Anterior cingulate cortex (tissue), 58 donors: ENCODE data around the gene ASAP2.

Source experiments
- DNase-seq, 58 donors: peaks; one replicate each; lab custom pipeline; 2025; lab: John Stamatoyannopoulos, UW

The ASAP2 gene

DNA sequence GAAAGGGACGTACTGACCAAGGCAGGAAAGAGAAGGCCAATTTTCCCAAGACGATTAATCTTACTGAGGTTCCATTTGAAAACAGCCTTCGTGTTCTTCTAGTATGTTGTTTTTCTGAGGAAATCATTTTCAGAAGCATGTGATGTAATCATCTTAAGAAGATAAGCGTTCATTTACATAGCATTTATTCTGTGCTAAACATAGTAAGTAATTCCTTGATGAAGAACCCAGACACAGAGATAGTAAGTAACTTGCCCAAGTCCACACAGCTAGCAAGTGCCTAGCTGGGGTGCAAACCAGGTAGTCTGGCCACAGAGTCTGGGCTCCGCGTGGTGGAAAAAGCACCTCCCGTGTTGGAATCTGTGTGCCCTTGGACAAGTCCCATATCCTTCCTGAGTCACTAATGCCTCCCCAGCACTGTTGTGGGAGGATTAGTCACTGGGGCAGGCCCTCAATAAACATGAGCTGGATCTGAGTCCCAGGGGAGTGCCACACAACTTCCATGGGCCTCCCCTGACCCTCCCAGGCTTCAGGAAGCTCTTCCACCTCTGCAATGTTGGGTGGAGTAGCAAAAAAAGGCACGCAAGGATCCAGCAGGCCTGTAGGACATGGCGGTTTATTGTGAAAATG lies 26.9 kb upstream of the ASAP2 start:
- no peak for DNase-seq

GRCh38 chr2:9184361-9184760 lies 22.3 kb upstream of the ASAP2 start:
- DNase-seq = no peak

DNA sequence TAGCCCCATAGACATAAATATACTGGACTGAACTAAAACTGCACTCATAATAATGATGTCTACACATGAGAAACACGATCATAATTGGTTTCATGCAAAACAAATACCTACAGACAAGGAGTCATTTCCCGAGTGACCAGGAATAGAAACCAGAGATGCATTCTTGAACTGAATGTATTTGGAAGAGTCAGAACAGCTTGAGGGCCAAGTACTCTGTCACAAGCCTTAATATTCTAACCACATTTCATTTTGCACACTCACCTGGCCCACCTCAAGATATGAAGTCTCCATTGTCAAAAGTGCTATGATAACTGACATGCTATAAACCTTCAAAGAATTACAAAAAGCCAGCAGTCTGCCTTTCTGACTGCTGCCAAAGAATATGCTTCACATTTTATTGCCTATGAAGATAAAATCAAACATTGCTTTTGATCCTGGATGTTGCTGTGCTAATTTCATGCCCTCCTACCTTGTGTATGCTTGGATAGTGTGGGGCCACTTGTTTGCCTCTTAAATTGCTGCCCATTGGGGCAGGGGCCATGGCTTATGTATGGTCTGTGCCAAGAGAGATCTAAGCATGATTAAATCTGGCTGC lies 18.9 kb upstream of the ASAP2 start:
- no peak for DNase-seq

GRCh38 chr2:9188823-9189222 lies 17.8 kb upstream of the ASAP2 start:
- no peak for DNase-seq

- DNase-seq = no peak
These were observed 16.7 kb upstream of the ASAP2 start for GRCh38 chr2:9189901-9190300.

DNA sequence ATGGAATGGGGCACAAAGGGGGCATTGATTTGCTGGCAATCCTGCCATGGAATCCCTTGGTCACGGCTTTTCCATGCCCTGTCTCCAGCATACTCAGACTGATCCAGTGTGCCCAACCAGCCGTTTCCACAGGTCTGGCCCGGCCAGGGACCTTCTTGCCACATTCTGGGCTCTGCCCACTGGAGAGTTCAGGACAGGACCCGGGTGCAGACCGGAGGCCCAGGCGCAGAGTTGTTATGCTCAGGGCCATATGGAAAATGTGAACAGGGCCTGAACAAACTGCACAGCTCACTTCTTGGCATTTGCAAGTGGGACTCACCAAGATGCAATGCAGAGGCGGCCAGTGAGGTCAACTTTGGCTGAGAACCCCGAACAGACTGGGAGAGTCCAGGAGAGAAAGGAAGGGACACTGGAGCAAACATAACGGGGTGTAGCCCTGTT lies 15.6 kb upstream of the ASAP2 start:
- peak in 43 of 58 donors; percentile 9 to 76 (median 40) for DNase-seq

DNA sequence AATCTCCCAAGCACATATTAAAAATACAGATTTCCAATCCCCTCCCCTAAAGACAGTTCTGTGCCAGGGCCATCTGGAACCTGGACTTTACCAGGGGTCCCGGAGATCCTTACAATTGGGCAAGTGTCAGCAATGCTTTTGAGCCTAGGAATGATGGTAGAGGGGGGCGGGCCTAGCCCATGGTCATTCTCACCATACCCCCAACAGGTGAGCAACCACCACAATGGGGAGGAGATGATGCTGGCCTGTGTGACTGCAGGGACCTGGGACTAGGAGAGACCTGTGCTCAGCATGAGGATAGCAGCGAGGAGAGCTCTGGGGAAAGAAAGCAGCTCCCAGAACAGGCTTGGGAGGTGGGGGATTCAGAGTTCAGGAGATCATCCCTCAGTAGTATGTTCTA lies 13.9 kb upstream of the ASAP2 start:
- no peak for DNase-seq

DNA sequence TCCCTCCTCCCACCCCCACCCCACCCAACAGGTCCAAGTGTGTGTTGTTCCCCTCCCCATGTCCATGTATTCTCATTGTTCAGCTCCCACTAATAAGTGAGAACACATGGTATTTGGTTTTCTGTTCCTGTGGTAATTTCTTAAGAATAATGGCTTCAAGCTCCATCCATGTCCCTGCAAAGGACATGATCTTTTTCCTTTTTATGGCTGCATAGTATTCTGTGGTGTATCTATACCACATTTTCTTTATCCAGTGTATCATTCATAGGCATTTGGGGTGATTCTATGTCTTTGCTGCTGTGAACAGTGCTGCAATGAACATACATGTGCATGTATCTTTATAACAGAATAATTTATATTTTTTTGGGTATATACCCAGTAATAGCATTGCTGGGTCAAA lies 12.3 kb upstream of the ASAP2 start:
- DNase-seq = no peak

- DNase-seq = no peak
These were observed 10.0 kb upstream of the ASAP2 start for GRCh38 chr2:9196637-9197036.

DNA sequence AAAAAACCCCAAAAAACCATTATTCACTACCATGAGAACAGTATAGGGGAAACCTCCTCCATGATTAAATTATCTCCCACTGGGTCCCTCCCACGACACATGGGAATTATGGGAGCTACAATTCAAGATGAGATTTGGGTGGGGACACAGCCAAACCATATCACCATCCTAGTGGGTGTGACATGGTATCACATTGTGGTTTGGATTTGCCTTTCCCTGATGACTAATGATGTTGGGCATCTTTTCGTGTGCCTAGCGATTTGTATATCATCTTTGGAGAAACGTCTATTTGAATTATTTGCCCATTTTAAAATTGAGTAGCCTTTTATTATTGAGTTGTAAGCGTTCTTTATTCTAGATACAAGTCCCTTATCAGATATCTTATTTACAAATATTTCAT lies 8.7 kb upstream of the ASAP2 start:
- no peak for DNase-seq

GRCh38 chr2:9199716-9200632 lies 6.6 kb upstream of the ASAP2 start:
- no peak for DNase-seq

DNA sequence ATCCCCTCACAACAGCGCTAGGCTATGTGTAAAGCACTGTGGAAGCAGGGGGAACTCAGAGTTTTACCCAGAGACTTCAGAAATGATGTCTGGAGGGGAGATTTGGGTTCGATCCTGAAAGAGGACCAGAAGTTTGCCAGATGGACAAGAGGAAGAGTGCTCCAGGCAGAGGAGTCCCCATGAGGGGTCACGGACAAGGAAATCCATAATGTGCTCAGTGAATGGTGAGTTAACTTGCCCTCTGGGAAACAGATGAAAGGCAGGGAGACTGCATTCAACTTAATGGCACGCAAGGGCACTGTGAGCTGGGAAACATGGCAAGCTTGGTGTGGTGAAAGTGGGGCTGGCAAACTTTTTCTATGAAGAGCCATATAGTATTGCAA lies 6.0 kb upstream of the ASAP2 start:
- no peak for DNase-seq

GRCh38 chr2:9201185-9201891 lies 5.3 kb upstream of the ASAP2 start:
- no peak for DNase-seq

DNA sequence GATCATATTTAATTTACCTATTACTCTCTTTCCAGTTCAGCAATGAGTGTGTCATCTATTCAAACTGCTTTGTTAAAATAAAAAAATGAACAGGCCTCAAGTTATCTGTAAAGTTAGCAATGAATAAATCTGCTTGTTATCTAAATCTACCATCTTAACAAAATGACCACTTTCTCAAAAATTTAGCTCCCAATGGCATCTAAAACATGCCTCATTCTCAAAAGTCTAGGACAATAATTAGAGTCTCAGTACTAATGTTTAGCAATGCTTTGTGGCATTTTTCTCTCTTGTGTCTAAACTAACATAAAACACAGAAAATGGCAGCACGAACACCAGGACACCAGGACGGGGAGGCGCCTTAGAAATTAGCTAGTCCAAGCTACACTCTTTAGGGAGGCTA lies 3.6 kb upstream of the ASAP2 start:
- no peak for DNase-seq

GRCh38 chr2:9203876-9204275 lies 2.7 kb upstream of the ASAP2 start:
- no peak for DNase-seq

GRCh38 chr2:9204939-9205338 lies 1.7 kb upstream of the ASAP2 start:
- no peak for DNase-seq

DNA sequence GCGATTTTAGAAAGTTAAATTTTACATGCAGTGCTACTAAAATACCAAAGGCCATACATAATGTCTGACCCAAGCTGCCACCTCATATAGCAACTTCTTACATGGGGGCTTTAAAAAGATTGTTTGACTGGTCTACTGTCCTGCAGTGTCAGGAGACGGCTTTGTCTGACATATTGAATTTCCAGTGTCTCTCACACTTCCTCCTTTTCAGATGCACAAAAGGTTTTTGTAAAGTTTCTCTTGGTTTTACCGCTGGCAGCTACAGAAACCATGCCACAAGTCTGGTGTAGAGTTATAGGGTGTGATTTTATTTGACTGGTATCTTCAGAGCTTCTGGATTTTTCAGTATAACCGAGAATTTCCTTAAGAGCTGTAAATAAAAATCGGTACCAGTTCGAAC lies 1.1 kb upstream of the ASAP2 start:
- DNase-seq = no peak

DNA sequence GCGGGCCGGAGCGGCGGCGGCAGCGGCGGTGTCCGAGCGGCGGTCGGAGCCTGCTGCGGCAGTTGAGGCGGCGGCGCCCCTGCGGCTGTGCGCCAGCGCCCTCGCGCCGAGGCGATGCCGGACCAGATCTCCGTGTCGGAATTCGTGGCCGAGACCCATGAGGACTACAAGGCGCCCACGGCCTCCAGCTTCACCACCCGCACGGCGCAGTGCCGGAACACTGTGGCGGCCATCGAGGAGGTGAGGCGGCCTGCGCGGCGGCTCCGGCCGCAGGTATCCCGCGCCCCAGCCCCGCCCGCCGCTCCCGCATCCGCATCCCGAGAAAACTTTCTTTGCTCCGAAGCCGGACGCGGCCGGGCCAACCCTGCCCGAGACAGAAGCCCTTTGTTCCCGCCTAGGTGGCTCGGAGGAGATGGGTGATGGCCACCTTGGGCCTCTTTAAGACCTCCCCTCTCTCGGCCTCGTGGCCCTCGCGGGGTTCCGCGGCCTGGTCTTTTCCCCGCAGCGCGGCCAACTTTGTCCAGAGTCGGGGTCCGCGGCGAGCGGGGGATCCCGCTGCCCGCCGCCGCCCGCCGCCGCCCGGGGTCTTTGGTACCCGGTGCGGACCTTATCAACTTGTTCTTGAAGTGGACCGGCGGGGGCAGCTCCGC lies 504 bp downstream of the ASAP2 start:
- peak in 15 of 58 donors; percentile 25 to 67 (median 44) for DNase-seq

- DNase-seq = peak in 2 of 58 donors; percentile 32 to 34
These were observed 1.2 kb downstream of the ASAP2 start for GRCh38 chr2:9207641-9208311.

- DNase-seq = no peak
These were observed 2.3 kb downstream of the ASAP2 start for GRCh38 chr2:9208875-9209274.
